Measurements from ENCODE around the gene SDCBP2. TPM values are rescaled to one million over a fixed set of nuclear protein-coding genes. Genes with fewer than 3 reads are reported as not detected.

The SDCBP2 gene
- total RNA-seq, 4 donors from 2014 or later = 0.26 to 9.1 (median 5.5) TPM

DNA sequence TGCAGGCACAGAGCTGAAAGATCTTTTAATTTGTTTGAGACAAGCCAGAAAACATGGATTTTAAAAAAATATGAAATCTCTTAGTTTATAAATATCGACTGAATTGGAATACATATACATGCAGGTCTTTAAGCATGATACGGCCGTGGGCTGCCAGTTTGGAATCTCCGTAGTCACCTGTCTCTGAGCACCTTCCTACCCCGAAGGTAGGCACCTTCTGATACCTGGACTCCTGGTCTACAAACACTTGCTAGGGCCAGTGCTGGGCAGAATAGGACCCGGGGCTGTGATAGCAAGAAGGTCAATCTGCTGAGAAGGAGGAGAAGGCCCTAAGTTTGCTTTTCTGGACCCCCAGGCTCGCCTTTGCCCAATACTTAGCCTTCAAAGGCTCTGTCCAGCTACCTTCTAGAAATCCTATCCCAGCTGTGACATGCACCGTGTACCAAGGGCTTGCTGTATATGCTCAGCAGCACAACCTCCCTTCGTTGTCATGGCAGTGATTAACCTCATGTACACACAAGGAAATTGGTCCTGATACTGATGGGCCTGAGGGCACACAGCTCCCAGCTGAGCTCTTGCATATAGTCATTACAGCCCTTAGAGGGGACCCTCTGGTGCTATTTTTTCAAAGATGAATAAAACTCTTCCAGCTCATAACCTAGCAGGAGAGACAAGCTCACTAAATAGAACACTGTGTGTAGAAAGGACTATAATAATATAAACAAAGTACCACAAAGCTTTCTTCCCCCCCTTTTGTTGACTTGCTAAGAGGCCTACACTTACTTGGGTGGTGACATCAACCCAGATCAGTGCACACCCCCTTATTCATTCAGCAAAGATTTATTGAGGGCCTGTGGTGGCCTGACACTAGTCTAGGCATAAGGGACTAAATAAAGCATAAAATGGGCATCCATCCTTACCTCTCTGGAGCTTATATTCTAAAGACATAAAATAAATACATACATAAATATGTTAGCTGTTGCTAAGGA is 45.1 kb downstream of the SDCBP2 start:
- Histone ChIP-seq H3K27me3 (no peaks in the 10 kb centered on the region), H3K36me3 (no peaks in the 10 kb centered on the region), H3K4me3 (no peak overlapping the region), H3K4me1 (no peaks in the 10 kb centered on the region), H3K27ac (no peak overlapping the region), H3K9me3 (no peaks in the 10 kb centered on the region)
- DNase-seq = no peak
- intact Hi-C loops (cut with DNase I; ENCODE audit: low total_unique reads) = no loop called here
- TF ChIP-seq POLR2A (IDR thresholded peaks at IDR 0.05) = no peak
- TF ChIP-seq, protein P1, sequence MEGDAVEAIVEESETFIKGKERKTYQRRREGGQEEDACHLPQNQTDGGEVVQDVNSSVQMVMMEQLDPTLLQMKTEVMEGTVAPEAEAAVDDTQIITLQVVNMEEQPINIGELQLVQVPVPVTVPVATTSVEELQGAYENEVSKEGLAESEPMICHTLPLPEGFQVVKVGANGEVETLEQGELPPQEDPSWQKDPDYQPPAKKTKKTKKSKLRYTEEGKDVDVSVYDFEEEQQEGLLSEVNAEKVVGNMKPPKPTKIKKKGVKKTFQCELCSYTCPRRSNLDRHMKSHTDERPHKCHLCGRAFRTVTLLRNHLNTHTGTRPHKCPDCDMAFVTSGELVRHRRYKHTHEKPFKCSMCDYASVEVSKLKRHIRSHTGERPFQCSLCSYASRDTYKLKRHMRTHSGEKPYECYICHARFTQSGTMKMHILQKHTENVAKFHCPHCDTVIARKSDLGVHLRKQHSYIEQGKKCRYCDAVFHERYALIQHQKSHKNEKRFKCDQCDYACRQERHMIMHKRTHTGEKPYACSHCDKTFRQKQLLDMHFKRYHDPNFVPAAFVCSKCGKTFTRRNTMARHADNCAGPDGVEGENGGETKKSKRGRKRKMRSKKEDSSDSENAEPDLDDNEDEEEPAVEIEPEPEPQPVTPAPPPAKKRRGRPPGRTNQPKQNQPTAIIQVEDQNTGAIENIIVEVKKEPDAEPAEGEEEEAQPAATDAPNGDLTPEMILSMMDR (IDR thresholded peaks at IDR 0.05) = no peak

DNA sequence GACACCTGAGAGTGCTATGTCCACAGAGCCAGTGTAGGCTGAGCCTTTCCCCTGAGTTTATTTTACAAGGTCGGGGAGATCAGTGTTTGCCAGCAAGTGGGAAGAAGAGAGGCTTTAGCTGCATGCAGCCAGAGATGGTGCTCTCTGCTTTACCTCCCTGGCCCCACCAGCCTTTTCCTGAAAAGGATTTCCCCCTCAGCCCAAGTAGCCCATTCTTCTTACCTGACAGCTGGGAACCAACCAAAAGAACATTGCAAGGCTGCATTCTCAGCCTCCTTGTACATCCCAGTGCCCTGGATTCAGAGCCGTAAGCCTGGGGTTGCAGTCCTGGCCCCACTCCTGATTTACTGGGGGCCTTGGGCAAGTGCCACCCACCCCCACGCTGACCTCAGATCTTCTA is 46.0 kb downstream of the SDCBP2 start:
- Histone ChIP-seq H3K27ac (no peak overlapping the region), H3K4me1 (no peaks in the 10 kb centered on the region), H3K9me3 (no peaks in the 10 kb centered on the region), H3K27me3 (no peaks in the 10 kb centered on the region), H3K4me3 (no peak overlapping the region), H3K36me3 (no peaks in the 10 kb centered on the region)
- DNase-seq = no peak
- intact Hi-C loops (cut with DNase I; ENCODE audit: low total_unique reads) = no loop called here
- TF ChIP-seq, protein P1 (IDR thresholded peaks at IDR 0.05) = no peak
- no peak for TF ChIP-seq POLR2A (IDR thresholded peaks at IDR 0.05)

DNA sequence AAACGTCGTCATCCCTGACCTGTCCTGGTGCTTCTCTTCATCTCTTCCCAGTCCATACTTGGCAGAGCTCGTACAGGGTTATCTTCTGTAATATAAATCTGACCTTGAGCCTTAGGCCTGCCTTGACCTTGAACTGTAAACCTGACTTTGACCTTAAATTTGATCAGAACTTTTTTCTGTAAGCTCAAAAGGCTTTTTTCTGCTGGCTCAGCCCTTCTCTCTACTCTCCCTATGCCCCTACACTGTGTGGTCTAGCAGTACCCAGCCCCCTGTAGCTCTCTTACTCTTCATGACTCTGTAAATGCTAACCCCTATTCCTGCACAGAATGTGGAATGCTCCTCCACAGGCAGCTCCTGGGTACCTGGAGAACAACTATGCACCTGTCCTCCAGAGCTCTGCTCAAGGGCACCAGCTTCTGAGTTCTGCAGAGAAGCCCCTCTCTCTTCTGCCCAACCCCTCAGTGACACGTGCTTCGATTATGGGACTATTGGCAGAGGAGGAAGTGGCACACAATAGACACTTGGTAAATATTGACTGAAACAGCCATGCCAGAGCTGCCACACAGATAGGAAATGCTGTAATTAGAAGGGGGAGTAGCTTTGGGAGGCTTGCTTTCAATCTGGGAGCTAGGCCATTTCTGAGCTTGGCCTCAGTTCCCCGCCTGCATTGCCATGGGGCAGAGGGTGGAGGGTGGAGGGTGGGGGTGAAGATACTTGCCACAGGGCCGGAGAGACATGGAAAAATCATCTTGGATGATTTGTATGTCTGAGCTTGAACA is 47.5 kb downstream of the SDCBP2 start:
- no peak for TF ChIP-seq POLR2A (IDR thresholded peaks at IDR 0.05)
- TF ChIP-seq, protein P1 (IDR thresholded peaks at IDR 0.05) = no peak
- no peak overlapping the region for H3K4me3 ChIP-seq
- intact Hi-C loops (cut with DNase I; ENCODE audit: low total_unique reads) = no loop called here
- no peak for DNase-seq
- H3K9me3 ChIP-seq = no peaks in the 10 kb centered on the region
- no peaks in the 10 kb centered on the region for H3K27me3 ChIP-seq
- H3K27ac ChIP-seq = no peak overlapping the region
- H3K36me3 ChIP-seq = no peaks in the 10 kb centered on the region
- H3K4me1 ChIP-seq = no peaks in the 10 kb centered on the region

DNA sequence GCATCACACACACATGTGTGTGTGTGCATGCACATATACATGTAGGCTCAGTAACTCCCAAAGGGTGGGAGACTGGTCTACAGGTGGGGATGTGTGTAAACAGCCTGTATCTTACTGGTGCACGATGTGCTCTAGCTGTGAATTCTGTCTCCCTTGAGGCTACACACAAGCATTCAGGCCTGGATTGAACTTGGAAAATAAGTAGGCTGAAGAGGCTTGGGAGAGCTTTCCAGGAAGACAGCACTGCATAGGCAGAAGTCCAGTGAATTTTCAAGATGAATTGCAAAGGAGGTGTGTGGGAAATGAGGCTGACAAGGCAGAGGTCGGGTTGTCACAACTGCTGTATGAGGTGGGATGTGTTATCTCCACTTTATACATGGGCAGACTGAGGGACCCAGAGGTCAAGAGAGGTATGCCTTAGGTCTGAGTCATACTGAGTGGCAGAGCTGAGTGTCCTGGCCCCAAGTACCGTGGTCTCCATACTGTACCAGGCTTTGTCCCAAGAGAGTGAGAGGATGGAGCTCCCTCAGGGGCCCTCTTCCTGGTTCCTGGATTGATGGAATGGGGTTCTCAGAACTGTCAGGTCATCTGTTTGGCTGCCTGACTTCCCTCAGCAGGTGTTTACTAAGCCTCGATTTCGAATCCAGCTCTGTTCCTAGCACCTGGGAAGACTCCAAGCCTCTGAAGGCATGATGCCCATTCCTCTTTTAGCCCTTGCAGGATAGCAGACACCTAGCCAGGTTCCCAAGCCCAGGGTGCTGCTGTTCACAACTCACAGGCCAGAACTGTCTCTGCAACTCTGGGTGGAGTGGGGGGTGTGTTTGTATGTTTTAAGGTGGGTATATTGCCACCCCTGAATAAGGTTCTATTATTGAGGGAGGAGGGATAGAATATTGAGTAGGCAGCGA is 48.5 kb downstream of the SDCBP2 start:
- H3K27me3 ChIP-seq = no peaks in the 10 kb centered on the region
- no peaks in the 10 kb centered on the region for H3K4me1 ChIP-seq
- H3K36me3 ChIP-seq = no peaks in the 10 kb centered on the region
- H3K4me3 ChIP-seq = no peak overlapping the region
- no peaks in the 10 kb centered on the region for H3K9me3 ChIP-seq
- no peak for DNase-seq
- TF ChIP-seq, protein P1 (IDR thresholded peaks at IDR 0.05) = no peak
- no peak for TF ChIP-seq POLR2A (IDR thresholded peaks at IDR 0.05)
- no peak overlapping the region for H3K27ac ChIP-seq
- intact Hi-C loops (cut with DNase I; ENCODE audit: low total_unique reads) = no loop called here

Measured in uterus (tissue), 4 donors.